Stimulated activated CD8-positive, alpha-beta memory T cell treated with anti-CD3 and anti-CD28 coated beads, Interleukin-7, amount 100 ng/mL, for 4 hours (primary cell): ENCODE measurements around the gene CBLC.

Experiments used
- DNase-seq, 2 donors: peaks; one replicate each; pipeline ENCODE4 v3.0.0-alpha.2; 2020; ENCODE audit warnings: low read depth in 2 of 2

CBLC gene

GRCh38 chr19:44746946-44747738, 30.5 kb upstream of the CBLC start:
- DNase-seq: peak; percentile 89 to 91

GRCh38 chr19:44747739-44748425, 29.8 kb upstream of the CBLC start:
- no peak for DNase-seq

- DNase-seq: peak in 1 of 2 donors; percentile 76
Measured at GRCh38 chr19:44748426-44749254, 29.1 kb upstream of the CBLC start, which contains the start of gene BCL3. TSS of gene BCL3 (plus strand) at chr19:44748708. CDS start at chr19:44748791, 83 bp downstream.

- DNase-seq: no peak
Measured at GRCh38 chr19:44749292-44749691, 28.4 kb upstream of the CBLC start.

- no peak for DNase-seq
Measured at GRCh38 chr19:44749994-44750393, 27.7 kb upstream of the CBLC start.

- DNase-seq: no peak
Measured at GRCh38 chr19:44752123-44752815, 25.4 kb upstream of the CBLC start.

GRCh38 chr19:44752816-44753625, 24.7 kb upstream of the CBLC start:
- DNase-seq: peak; percentile 93 to 94

GRCh38 chr19:44753626-44753931, 24.1 kb upstream of the CBLC start:
- DNase-seq: no peak

- DNase-seq: peak; percentile 52 to 72
Measured at GRCh38 chr19:44753932-44754749, 23.5 kb upstream of the CBLC start.

- DNase-seq: no peak
Measured at GRCh38 chr19:44754750-44755080, 23.0 kb upstream of the CBLC start.

- no peak for DNase-seq
Measured at GRCh38 chr19:44755219-44755618, 22.5 kb upstream of the CBLC start.

- DNase-seq: no peak
Measured at GRCh38 chr19:44756089-44756562, 21.6 kb upstream of the CBLC start.

- no peak for DNase-seq
Measured at GRCh38 chr19:44757057-44757734, 20.5 kb upstream of the CBLC start.

- no peak for DNase-seq
Measured at GRCh38 chr19:44757735-44758505, 19.8 kb upstream of the CBLC start.

- no peak for DNase-seq
Measured at GRCh38 chr19:44758596-44758995, 19.1 kb upstream of the CBLC start.

- DNase-seq: no peak
Measured at GRCh38 chr19:44759083-44759804, 18.4 kb upstream of the CBLC start.

- no peak for DNase-seq
Measured at GRCh38 chr19:44762038-44762437, 15.7 kb upstream of the CBLC start.
